Endodermal cell (in vitro differentiated cells): Measurements from ENCODE around the gene NDST1. TPM values are rescaled to one million over a fixed set of nuclear protein-coding genes. Genes with fewer than 3 reads are reported as not detected.
A peak's percentile ranks its signal among the peaks of the same experiment; 100 is the strongest.

Source experiments
- DNase-seq: peaks from one replicate; pipeline ENCODE4 v3.0.0-alpha.2; 2017
- H3K27ac ChIP-seq: 2 replicates; pipeline ENCODE4 v1.5.1; 2013; ENCODE audit warnings: mild to moderate bottlenecking, low read depth, low read length, moderate library complexity
- H3K27me3 ChIP-seq: 2 replicates; pipeline ENCODE4 v1.6.1; 2013; ENCODE audit warnings: mild to moderate bottlenecking, low read length, moderate library complexity; ENCODE audit not compliant: insufficient read depth, control insufficient read depth, poor library complexity, severe bottlenecking
- H3K36me3 ChIP-seq: 2 replicates; pipeline ENCODE4 v1.7.0; 2013; ENCODE audit warnings: mild to moderate bottlenecking, low read length, moderate library complexity; ENCODE audit not compliant: control insufficient read depth, insufficient read depth
- H3K4me1 ChIP-seq: one replicate; pipeline ENCODE4 v1.7.0; 2013; ENCODE audit warnings: low read length; ENCODE audit not compliant: control insufficient read depth, insufficient read depth
- H3K4me3 ChIP-seq: 2 replicates; pipeline ENCODE4 v1.5.1; 2013; ENCODE audit warnings: mild to moderate bottlenecking, low read length, moderate library complexity
- H3K9ac ChIP-seq: 2 replicates; pipeline ENCODE4 v1.6.1; 2013; ENCODE audit warnings: mild to moderate bottlenecking, low read length, moderate library complexity; ENCODE audit not compliant: poor library complexity, severe bottlenecking; ENCODE audit errors: extremely low read depth
- H3K9me3 ChIP-seq: 2 replicates; pipeline ENCODE4 v1.6.1; 2013; ENCODE audit warnings: mild to moderate bottlenecking, low read length, moderate library complexity; ENCODE audit not compliant: control insufficient read depth
- H3K27ac Mint-ChIP-seq: 2 replicates; pipeline ENCODE4 v1.8.0; 2020; ENCODE audit warnings: mixed read lengths
- H3K27me3 Mint-ChIP-seq: 2 replicates; pipeline ENCODE4 v1.8.0; 2021; ENCODE audit warnings: mild to moderate bottlenecking, mixed read lengths; ENCODE audit not compliant: insufficient read depth
- H3K36me3 Mint-ChIP-seq: 2 replicates; pipeline ENCODE4 v1.8.0; 2020; ENCODE audit warnings: low read depth, mixed read lengths
- H3K4me1 Mint-ChIP-seq: 2 replicates; pipeline ENCODE4 v1.8.0; 2020; ENCODE audit warnings: mixed read lengths
- H3K4me3 Mint-ChIP-seq: 2 replicates; pipeline ENCODE4 v1.8.0; 2020; ENCODE audit warnings: mild to moderate bottlenecking, moderate library complexity, mixed read lengths
- H3K9me3 Mint-ChIP-seq: 2 replicates; pipeline ENCODE4 v1.8.0; 2020; ENCODE audit warnings: mild to moderate bottlenecking, mixed read lengths
- CTCF ChIP-seq: fragments of 200-600 bp; sonication (generic); conservative IDR thresholded peaks from 2 replicates; pipeline ENCODE4 v1.5.0; 2021; ENCODE audit warnings: antibody characterized with exemption, mild to moderate bottlenecking
- WGBS, 2 experiments: methylation state at CpG; one replicate each; pipeline versions ENCODE4 v1.1.5 to v1.1.7; 2013; ENCODE audit warnings: missing lambda C conversion rate in 2 of 2, mixed read lengths in 1 of 2; ENCODE audit not compliant: insufficient coverage in 1 of 2, insufficient read length in 1 of 2; 5-methylcytosine and 5-hydroxymethylcytosine counted together
- total RNA-seq, 2 donors: library from RNA; stranded (reverse); fragmentation: NEBNext Ultra II Directional in 1 of 2; extraction: Animal tissue kit (Norgen Biotek cat#: 25700) in 1 of 2; gene quantifications; 2 replicates in 1 of 2; 3 replicates in 1 of 2; pipeline ENCODE4 v1.2.1, GENCODE V29; 2021

Gene NDST1
- total RNA-seq, 2 donors from 2014 or later, result 53.3 to 71.7 TPM

GRCh38 chr5:150503386-150503785 is 4.5 kb upstream of the NDST1 start:
- H3K4me3 Mint-ChIP-seq, result no peak overlapping the region
- 80 to 96% methylated on average over 1 to 4 of the region's 4 CpGs for WGBS, 2 experiments
- DNase-seq, result no peak
- Histone ChIP-seq H3K36me3 (peaks cover 10% of the 10 kb centered on the region), H3K9me3 (no peaks in the 10 kb centered on the region), H3K9ac (no peak overlapping the region), H3K27me3 (no peaks in the 10 kb centered on the region), H3K4me1 (peaks cover 23% of the 10 kb centered on the region), H3K27ac (no peak overlapping the region), H3K4me3 (no peak overlapping the region)
- no peak for TF ChIP-seq CTCF
- H3K9me3 Mint-ChIP-seq, result no peaks in the 10 kb centered on the region
- no peak overlapping the region for H3K27ac Mint-ChIP-seq
- H3K4me1 Mint-ChIP-seq, result peaks cover 45% of the 10 kb centered on the region
- no peaks in the 10 kb centered on the region for H3K36me3 Mint-ChIP-seq
- H3K27me3 Mint-ChIP-seq, result no peaks in the 10 kb centered on the region

GRCh38 chr5:150503977-150504620 is 3.8 kb upstream of the NDST1 start:
- no peaks in the 10 kb centered on the region for H3K27me3 Mint-ChIP-seq
- H3K4me1 Mint-ChIP-seq, result peaks cover 44% of the 10 kb centered on the region
- peaks cover 10% of the 10 kb centered on the region for H3K36me3 ChIP-seq
- no peaks in the 10 kb centered on the region for H3K9me3 Mint-ChIP-seq
- H3K36me3 Mint-ChIP-seq, result no peaks in the 10 kb centered on the region
- no peaks in the 10 kb centered on the region for H3K27me3 ChIP-seq
- no peak overlapping the region for H3K27ac ChIP-seq
- no peak for TF ChIP-seq CTCF
- 92 to 93% methylated on average over 7 to 9 of the region's 9 CpGs for WGBS, 2 experiments
- DNase-seq, result no peak
- H3K9ac ChIP-seq, result no peak overlapping the region
- H3K27ac Mint-ChIP-seq, result peak overlapping the region; percentile 13
- H3K9me3 ChIP-seq, result no peaks in the 10 kb centered on the region
- H3K4me3 ChIP-seq, result no peak overlapping the region
- H3K4me3 Mint-ChIP-seq, result no peak overlapping the region
- H3K4me1 ChIP-seq, result peaks cover 22% of the 10 kb centered on the region

GRCh38 chr5:150505041-150505511 is 2.9 kb upstream of the NDST1 start:
- DNase-seq, result no peak
- H3K4me1 ChIP-seq, result peaks cover 18% of the 10 kb centered on the region
- Mint-ChIP-seq H3K9me3 (no peaks in the 10 kb centered on the region), H3K27ac (no peak overlapping the region), H3K36me3 (no peaks in the 10 kb centered on the region), H3K27me3 (no peaks in the 10 kb centered on the region), H3K4me1 (peaks cover 40% of the 10 kb centered on the region), H3K4me3 (no peak overlapping the region)
- 91 to 98% methylated on average over 4 to 8 of the region's 8 CpGs for whole genome bisulfite sequencing, 2 experiments
- H3K9me3 ChIP-seq, result no peaks in the 10 kb centered on the region
- H3K9ac ChIP-seq, result no peak overlapping the region
- peaks cover 10% of the 10 kb centered on the region for H3K36me3 ChIP-seq
- no peaks in the 10 kb centered on the region for H3K27me3 ChIP-seq
- no peak overlapping the region for H3K4me3 ChIP-seq
- TF ChIP-seq CTCF, result no peak
- H3K27ac ChIP-seq, result no peak overlapping the region
